ENCODE results near the gene SEL1L.

SEL1L gene

GRCh38 chr14:81459912-81460311, 73.7 kb downstream of the SEL1L start:
- no peaks in the 10 kb centered on the region for H3K36me3 ChIP-seq (ENCODE audit: control insufficient read depth in 2 of 2, insufficient read depth in 1 of 2, low read length in 2 of 2)
- POLR2A ChIA-PET = no interaction called here

GRCh38 chr14:81458352-81458751, 75.3 kb downstream of the SEL1L start:
- H3K36me3 ChIP-seq (ENCODE audit: control insufficient read depth in 2 of 2, insufficient read depth in 1 of 2, low read length in 2 of 2) = no peaks in the 10 kb centered on the region
- ChIA-PET CTCF (no interaction called here), POLR2A (no interaction called here)

More at GRCh38 chr14:81459912-81460311, 73.7 kb downstream of the SEL1L start:
- Histone ChIP-seq H3K9me3 (ENCODE audit: control insufficient read depth, insufficient read depth, low read depth, low read length) (no peaks in the 10 kb centered on the region), H3K4me1 (ENCODE audit: control insufficient read depth, insufficient read depth, low read length) (no peaks in the 10 kb centered on the region), H3K4me3 (ENCODE audit: low read depth, low read length) (no peak overlapping the region), H3K27ac (ENCODE audit: extremely low read depth, low read depth, low read length) (no peak overlapping the region)
- TF ChIP-seq ZNF19 (tag by site-specific recombination; IDR thresholded peaks at IDR 0.05; ENCODE audit: low read depth) (no peak), ZNF292 (tag by site-specific recombination; IDR thresholded peaks at IDR 0.05; ENCODE audit: borderline replicate concordance, low read depth) (no peak), ZNF843 (tag by site-specific recombination; IDR thresholded peaks at IDR 0.05) (no peak), KLF8 (tag by site-specific recombination; IDR thresholded peaks at IDR 0.05) (no peak), ZNF513 (tag by site-specific recombination; IDR thresholded peaks at IDR 0.05) (no peak), ZNF391 (tag by site-specific recombination; IDR thresholded peaks at IDR 0.05; ENCODE audit: borderline replicate concordance, low read depth) (no peak), ZNF624 (tag by site-specific recombination; IDR thresholded peaks at IDR 0.05) (no peak), ZNF837 (tag by site-specific recombination; IDR thresholded peaks at IDR 0.05) (no peak), ZFP3 (tag by site-specific recombination; IDR thresholded peaks at IDR 0.05; ENCODE audit: low read depth) (no peak), ZSCAN30 (tag by site-specific recombination; IDR thresholded peaks at IDR 0.05) (no peak), ZNF548 (tag by site-specific recombination; IDR thresholded peaks at IDR 0.05) (no peak), ZNF76 (tag by site-specific recombination; IDR thresholded peaks at IDR 0.05; ENCODE audit: borderline replicate concordance, low read depth) (no peak), HOXD13 (CRISPR knock-in tag; IDR thresholded peaks at IDR 0.05; ENCODE audit: borderline replicate concordance) (no peak), KLF7 (tag by site-specific recombination; IDR thresholded peaks at IDR 0.05; ENCODE audit: borderline replicate concordance) (no peak), ZNF404 (tag by site-specific recombination; IDR thresholded peaks at IDR 0.05) (no peak), ZNF174 (tag by site-specific recombination; IDR thresholded peaks at IDR 0.05) (no peak), ZNF302 (tag by site-specific recombination; IDR thresholded peaks at IDR 0.05; ENCODE audit: low read depth) (no peak), ZNF549 (tag by site-specific recombination; IDR thresholded peaks at IDR 0.05) (no peak)
- TF ChIP-seq, protein P1, sequence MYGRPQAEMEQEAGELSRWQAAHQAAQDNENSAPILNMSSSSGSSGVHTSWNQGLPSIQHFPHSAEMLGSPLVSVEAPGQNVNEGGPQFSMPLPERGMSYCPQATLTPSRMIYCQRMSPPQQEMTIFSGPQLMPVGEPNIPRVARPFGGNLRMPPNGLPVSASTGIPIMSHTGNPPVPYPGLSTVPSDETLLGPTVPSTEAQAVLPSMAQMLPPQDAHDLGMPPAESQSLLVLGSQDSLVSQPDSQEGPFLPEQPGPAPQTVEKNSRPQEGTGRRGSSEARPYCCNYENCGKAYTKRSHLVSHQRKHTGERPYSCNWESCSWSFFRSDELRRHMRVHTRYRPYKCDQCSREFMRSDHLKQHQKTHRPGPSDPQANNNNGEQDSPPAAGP (tag by site-specific recombination; IDR thresholded peaks at IDR 0.05) = no peak
- CTCF ChIA-PET = interaction anchor here (0.7 to 1.7 kb wide), 3 partner anchors 9 to 191 kb away, joined by 3 to 5 read pairs (median 3); no protein-coding TSS in a partner anchor

More at GRCh38 chr14:81458352-81458751, 75.3 kb downstream of the SEL1L start:
- H3K27ac ChIP-seq (ENCODE audit: extremely low read depth, low read depth, low read length) = no peak overlapping the region
- H3K4me3 ChIP-seq (ENCODE audit: low read depth, low read length) = no peak overlapping the region
- no peaks in the 10 kb centered on the region for H3K4me1 ChIP-seq (ENCODE audit: control insufficient read depth, insufficient read depth, low read length)
- H3K9me3 ChIP-seq (ENCODE audit: control insufficient read depth, insufficient read depth, low read depth, low read length) = no peaks in the 10 kb centered on the region
- TF ChIP-seq ZNF777 (tag by site-specific recombination; IDR thresholded peaks at IDR 0.05; ENCODE audit: borderline replicate concordance) = no peak
- TF ChIP-seq, protein P2, sequence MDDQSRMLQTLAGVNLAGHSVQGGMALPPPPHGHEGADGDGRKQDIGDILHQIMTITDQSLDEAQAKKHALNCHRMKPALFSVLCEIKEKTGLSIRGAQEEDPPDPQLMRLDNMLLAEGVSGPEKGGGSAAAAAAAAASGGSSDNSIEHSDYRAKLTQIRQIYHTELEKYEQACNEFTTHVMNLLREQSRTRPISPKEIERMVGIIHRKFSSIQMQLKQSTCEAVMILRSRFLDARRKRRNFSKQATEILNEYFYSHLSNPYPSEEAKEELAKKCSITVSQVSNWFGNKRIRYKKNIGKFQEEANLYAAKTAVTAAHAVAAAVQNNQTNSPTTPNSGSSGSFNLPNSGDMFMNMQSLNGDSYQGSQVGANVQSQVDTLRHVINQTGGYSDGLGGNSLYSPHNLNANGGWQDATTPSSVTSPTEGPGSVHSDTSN (CRISPR knock-in tag; IDR thresholded peaks at IDR 0.05) = no peak

Data from HEK293 (cell line).